ENCODE data around the gene NAPB. TPM values are rescaled to one million over a fixed set of nuclear protein-coding genes. Genes with fewer than 3 reads are reported as not detected.

Gene NAPB
- total RNA-seq, 1 donor from 2014 or later, result 10.8 TPM

DNA sequence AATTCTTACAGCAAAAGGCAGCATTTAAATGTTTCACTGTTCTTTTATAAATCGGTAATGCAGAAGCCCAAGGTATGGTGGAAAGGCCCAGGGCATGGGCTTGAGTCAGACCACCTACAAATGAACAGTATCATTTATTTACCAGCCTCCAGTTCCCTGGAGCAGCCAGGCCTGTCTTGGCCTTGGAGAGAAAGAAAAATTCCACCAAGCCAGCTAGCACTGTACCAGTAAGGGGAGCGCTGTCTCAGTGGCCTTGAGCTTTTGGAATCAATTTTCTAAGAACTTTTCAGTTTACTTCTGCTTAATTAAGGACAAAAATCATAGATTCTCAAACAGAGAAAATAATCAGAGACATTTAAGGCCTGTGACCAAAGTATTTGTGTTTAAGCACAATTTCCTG lies 12.3 kb downstream of the NAPB start:
- no peak for DNase-seq (ENCODE audit: low read depth)
- TF ChIP-seq, protein P1, sequence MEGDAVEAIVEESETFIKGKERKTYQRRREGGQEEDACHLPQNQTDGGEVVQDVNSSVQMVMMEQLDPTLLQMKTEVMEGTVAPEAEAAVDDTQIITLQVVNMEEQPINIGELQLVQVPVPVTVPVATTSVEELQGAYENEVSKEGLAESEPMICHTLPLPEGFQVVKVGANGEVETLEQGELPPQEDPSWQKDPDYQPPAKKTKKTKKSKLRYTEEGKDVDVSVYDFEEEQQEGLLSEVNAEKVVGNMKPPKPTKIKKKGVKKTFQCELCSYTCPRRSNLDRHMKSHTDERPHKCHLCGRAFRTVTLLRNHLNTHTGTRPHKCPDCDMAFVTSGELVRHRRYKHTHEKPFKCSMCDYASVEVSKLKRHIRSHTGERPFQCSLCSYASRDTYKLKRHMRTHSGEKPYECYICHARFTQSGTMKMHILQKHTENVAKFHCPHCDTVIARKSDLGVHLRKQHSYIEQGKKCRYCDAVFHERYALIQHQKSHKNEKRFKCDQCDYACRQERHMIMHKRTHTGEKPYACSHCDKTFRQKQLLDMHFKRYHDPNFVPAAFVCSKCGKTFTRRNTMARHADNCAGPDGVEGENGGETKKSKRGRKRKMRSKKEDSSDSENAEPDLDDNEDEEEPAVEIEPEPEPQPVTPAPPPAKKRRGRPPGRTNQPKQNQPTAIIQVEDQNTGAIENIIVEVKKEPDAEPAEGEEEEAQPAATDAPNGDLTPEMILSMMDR (IDR thresholded peaks at IDR 0.05; ENCODE audit: insufficient read depth, low read length, severe bottlenecking), result no peak
- H3K4me3 ChIP-seq (ENCODE audit: low read depth, low read length), result no peak overlapping the region
- no peaks in the 10 kb centered on the region for H3K27me3 ChIP-seq (ENCODE audit: control insufficient read depth, insufficient read depth, low read length)
- no peaks in the 10 kb centered on the region for H3K36me3 ChIP-seq (ENCODE audit: control insufficient read depth, insufficient read depth, low read length)
- no peak for FAIRE-seq

DNA sequence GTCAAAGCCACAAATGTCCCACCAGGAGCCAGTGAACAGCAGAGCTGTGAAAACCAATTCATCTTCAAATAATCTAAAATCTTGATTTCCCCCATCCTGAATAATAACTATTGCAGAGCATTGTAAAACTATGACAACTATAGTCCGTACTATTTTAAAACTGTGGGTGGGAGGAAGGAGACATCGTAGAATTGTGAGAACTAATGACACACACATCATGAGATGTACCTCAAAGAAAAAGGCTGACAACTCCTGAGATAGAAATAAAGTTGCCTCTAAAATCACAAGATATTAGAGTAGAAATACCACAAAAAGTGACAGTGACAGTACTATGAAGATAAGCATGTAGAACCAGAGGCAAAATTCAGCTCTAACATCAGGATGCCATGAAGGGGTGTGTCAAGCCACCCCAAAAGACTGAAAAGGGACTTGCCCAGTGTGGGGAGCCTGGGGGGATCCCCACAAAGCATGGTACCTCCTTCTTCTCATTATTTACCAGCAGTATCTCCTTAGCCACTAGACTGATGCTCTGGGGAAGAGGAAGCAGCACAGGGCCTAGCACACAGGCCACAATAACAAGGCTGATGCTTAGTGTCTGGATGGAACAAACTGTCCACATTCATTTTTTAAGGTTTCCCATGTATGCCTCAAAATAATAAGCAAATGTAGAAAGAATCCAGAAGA lies 13.4 kb downstream of the NAPB start:
- FAIRE-seq (no peak), DNase-seq (ENCODE audit: low read depth) (no peak)
- Histone ChIP-seq H3K4me3 (ENCODE audit: low read depth, low read length) (no peak overlapping the region), H3K27me3 (ENCODE audit: control insufficient read depth, insufficient read depth, low read length) (no peaks in the 10 kb centered on the region), H3K36me3 (ENCODE audit: control insufficient read depth, insufficient read depth, low read length) (no peaks in the 10 kb centered on the region)
- TF ChIP-seq, protein P1 (IDR thresholded peaks at IDR 0.05; ENCODE audit: insufficient read depth, low read length, severe bottlenecking), result no peak

DNA sequence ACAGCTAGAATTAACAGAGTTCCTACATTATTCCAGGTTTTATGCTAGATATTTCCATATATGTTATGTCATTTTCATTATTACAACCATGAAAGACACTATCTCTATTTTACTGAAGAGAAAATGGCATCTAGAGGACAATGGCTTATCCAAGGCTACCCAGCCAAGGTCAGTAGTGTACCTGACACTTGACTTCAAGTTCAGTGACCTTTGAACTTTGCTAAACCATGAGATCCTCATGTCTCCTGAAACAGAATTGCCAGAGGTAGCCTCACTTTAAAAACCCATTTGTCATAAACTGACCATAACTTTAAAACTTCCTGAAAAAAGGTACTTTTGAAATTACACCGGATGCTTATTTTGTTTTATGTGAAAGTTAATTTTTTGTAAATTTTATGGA lies 14.4 kb downstream of the NAPB start:
- TF ChIP-seq, protein P1 (IDR thresholded peaks at IDR 0.05; ENCODE audit: insufficient read depth, low read length, severe bottlenecking), result no peak
- Histone ChIP-seq H3K4me3 (ENCODE audit: low read depth, low read length) (no peak overlapping the region), H3K36me3 (ENCODE audit: control insufficient read depth, insufficient read depth, low read length) (peaks cover 3% of the 10 kb centered on the region), H3K27me3 (ENCODE audit: control insufficient read depth, insufficient read depth, low read length) (no peaks in the 10 kb centered on the region)
- FAIRE-seq, result no peak
- no peak for DNase-seq (ENCODE audit: low read depth)

DNA sequence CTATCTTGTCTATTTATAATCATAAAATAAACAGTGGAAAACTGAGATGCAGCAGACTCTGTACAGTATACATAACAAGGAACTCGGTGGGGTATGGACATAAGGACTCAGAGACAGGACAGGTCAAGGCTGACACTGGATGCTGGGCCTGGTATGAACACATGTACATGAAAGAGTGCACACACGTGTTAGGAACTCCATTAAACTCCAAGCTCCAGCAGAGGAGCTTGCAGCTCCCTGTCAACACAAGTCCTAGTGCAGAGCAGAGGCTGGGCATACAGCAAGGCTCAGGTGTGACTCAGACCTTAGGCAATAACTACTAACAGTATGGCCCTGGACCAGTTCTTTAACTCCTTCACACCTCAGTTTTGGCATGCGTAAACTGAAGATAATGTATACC lies 17.1 kb downstream of the NAPB start:
- peak; percentile 85 for DNase-seq (ENCODE audit: low read depth)
- Histone ChIP-seq H3K27me3 (ENCODE audit: control insufficient read depth, insufficient read depth, low read length) (no peaks in the 10 kb centered on the region), H3K36me3 (ENCODE audit: control insufficient read depth, insufficient read depth, low read length) (peaks cover 5% of the 10 kb centered on the region), H3K4me3 (ENCODE audit: low read depth, low read length) (no peak overlapping the region)
- TF ChIP-seq, protein P1 (IDR thresholded peaks at IDR 0.05; ENCODE audit: insufficient read depth, low read length, severe bottlenecking), result no peak
- FAIRE-seq, result peak; percentile 97

DNA sequence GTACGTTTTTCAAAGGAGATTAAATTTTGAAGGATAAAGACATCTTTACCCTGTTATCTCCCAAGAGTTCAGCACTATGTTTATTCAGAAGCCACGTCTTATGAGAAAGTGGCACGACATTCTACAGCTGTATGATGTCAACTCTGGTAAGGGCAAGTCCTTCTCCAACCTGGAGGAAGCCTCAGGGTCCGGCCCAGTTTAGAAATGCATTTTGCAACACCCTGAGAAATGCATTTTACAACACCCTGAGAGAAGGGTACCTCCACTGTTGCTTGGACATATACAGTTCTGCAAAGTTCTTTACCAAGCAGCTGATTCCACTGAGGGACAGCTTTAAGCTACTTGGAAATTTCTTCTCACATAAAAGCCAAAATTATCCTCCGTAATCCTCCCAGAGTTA lies 17.5 kb downstream of the NAPB start:
- TF ChIP-seq, protein P1 (IDR thresholded peaks at IDR 0.05; ENCODE audit: insufficient read depth, low read length, severe bottlenecking), result no peak
- Histone ChIP-seq H3K4me3 (ENCODE audit: low read depth, low read length) (no peak overlapping the region), H3K36me3 (ENCODE audit: control insufficient read depth, insufficient read depth, low read length) (peaks cover 5% of the 10 kb centered on the region), H3K27me3 (ENCODE audit: control insufficient read depth, insufficient read depth, low read length) (no peaks in the 10 kb centered on the region)
- no peak for DNase-seq (ENCODE audit: low read depth)
- peak; percentile 23 for FAIRE-seq

DNA sequence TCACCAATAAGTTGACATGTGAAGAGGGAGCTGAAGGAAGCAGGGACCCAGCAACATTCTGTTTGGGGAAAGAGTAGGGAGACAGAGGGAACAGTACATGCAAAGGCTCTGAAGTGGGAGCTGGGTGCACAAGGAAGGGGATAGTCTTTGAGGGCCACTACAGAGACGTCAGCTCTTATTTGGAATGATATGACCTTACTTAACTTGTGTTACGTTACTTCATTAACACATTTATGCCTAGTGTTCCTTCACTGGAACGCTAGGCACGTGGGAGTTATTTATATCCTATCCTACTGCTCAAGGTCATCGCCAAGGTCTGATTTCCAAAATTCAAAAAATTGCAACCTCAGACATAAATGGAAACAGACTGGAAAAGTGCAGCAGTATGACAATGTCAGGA lies 20.2 kb downstream of the NAPB start:
- TF ChIP-seq, protein P1 (IDR thresholded peaks at IDR 0.05; ENCODE audit: insufficient read depth, low read length, severe bottlenecking), result no peak
- FAIRE-seq, result no peak
- DNase-seq (ENCODE audit: low read depth), result no peak
- H3K4me3 ChIP-seq (ENCODE audit: low read depth, low read length), result no peak overlapping the region
- H3K27me3 ChIP-seq (ENCODE audit: control insufficient read depth, insufficient read depth, low read length), result no peaks in the 10 kb centered on the region
- peaks cover 7% of the 10 kb centered on the region for H3K36me3 ChIP-seq (ENCODE audit: control insufficient read depth, insufficient read depth, low read length)

Measured in bronchial epithelial cell (primary cell).